ENCODE results near the gene MDK. TPM values are rescaled to one million over a fixed set of nuclear protein-coding genes. Genes with fewer than 3 reads are reported as not detected.

The MDK gene
- total RNA-seq, 1 experiment from 2014 or later, result 286 TPM

DNA sequence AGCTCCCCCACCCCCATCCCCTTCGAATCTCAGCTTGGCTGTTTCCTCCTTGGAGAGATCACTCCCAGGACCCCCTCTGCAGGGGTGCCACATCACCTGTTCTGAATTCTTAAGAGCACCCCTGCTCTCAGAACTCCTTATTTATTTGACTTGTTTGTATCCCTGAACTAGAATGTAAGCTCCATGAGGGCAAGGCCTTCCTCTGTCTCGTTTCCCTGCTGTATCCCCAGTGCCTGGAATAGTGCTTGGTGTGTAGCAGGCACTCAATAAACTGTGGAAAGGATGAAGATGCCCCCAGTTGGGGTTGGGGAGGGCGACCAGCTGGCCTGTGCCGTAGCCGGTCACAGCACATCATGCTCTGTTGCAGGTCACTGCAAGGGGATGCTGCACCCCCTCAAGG lies 3.6 kb upstream of the MDK start:
- TF ChIP-seq, protein P1, sequence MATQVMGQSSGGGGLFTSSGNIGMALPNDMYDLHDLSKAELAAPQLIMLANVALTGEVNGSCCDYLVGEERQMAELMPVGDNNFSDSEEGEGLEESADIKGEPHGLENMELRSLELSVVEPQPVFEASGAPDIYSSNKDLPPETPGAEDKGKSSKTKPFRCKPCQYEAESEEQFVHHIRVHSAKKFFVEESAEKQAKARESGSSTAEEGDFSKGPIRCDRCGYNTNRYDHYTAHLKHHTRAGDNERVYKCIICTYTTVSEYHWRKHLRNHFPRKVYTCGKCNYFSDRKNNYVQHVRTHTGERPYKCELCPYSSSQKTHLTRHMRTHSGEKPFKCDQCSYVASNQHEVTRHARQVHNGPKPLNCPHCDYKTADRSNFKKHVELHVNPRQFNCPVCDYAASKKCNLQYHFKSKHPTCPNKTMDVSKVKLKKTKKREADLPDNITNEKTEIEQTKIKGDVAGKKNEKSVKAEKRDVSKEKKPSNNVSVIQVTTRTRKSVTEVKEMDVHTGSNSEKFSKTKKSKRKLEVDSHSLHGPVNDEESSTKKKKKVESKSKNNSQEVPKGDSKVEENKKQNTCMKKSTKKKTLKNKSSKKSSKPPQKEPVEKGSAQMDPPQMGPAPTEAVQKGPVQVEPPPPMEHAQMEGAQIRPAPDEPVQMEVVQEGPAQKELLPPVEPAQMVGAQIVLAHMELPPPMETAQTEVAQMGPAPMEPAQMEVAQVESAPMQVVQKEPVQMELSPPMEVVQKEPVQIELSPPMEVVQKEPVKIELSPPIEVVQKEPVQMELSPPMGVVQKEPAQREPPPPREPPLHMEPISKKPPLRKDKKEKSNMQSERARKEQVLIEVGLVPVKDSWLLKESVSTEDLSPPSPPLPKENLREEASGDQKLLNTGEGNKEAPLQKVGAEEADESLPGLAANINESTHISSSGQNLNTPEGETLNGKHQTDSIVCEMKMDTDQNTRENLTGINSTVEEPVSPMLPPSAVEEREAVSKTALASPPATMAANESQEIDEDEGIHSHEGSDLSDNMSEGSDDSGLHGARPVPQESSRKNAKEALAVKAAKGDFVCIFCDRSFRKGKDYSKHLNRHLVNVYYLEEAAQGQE (IDR thresholded peaks at IDR 0.05; ENCODE audit: low read depth), result no peak
- TF ChIP-seq YY1 (IDR thresholded peaks at IDR 0.05; ENCODE audit: extremely low read depth, insufficient replicate concordance, low read depth, low read length) (no peak), TCF7L2 (IDR thresholded peaks at IDR 0.05; ENCODE audit: borderline replicate concordance, extremely low read depth, insufficient read depth, insufficient read length) (no peak), EZH2 (IDR thresholded peaks at IDR 0.05) (no peak), POLR2A (IDR thresholded peaks at IDR 0.05; ENCODE audit: borderline replicate concordance, extremely low read depth, insufficient read depth, insufficient read length) (no peak), SIN3A (IDR thresholded peaks at IDR 0.05; ENCODE audit: low read depth) (no peak), EZH2phosphoT487 (IDR thresholded peaks at IDR 0.05; ENCODE audit: borderline replicate concordance) (no peak)
- TF ChIP-seq, protein P2, sequence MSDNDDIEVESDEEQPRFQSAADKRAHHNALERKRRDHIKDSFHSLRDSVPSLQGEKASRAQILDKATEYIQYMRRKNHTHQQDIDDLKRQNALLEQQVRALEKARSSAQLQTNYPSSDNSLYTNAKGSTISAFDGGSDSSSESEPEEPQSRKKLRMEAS (IDR thresholded peaks at IDR 0.05), result no peak
- no peaks in the 10 kb centered on the region for H4K20me1 ChIP-seq (ENCODE audit: insufficient read depth)
- DNase-seq (ENCODE audit: low read depth, low spot score) (no peak), ATAC-seq (no peak)
- H3K4me1 ChIP-seq (ENCODE audit: control insufficient read depth in 1 of 2, insufficient read depth in 2 of 2, low read length in 2 of 2), result peaks cover 8 to 34% of the 10 kb centered on the region in 2 experiments
- H3K9me2 ChIP-seq (ENCODE audit: insufficient read depth), result no peaks in the 10 kb centered on the region
- H3K36me3 ChIP-seq (ENCODE audit: control insufficient read depth in 1 of 2, insufficient read depth in 2 of 2, low read length in 2 of 2), result peaks cover 0 to 4% of the 10 kb centered on the region in 2 experiments; a peak in 2 of 4 replicates
- H3K79me2 ChIP-seq (ENCODE audit: insufficient read depth, low read length), result peaks cover 10% of the 10 kb centered on the region; the same call in 1 of the 2 replicates
- H2AFZ ChIP-seq (ENCODE audit: low read depth, low read length, poor library complexity, severe bottlenecking), result no peak overlapping the region
- no peaks in the 10 kb centered on the region for H3K9me3 ChIP-seq (ENCODE audit: control insufficient read depth in 1 of 2, insufficient read depth in 1 of 2, low read depth in 1 of 2, low read length in 2 of 2)
- no TSS peak for BruUV-seq (replicated peaks)
- H3K9ac ChIP-seq (ENCODE audit: low read length), result no peak overlapping the region
- H3K27me3 ChIP-seq (ENCODE audit: insufficient read depth, low read length), result no peaks in the 10 kb centered on the region
- no peak overlapping the region for H3K4me3 ChIP-seq (replicated peaks in 1 of 2; ENCODE audit: low read depth in 1 of 2, low read length in 2 of 2)
- no peak overlapping the region for H3K27ac ChIP-seq (ENCODE audit: low read depth, low read length)
- intact Hi-C loops (cut with micrococcal nuclease), result no loop called here
- ChIA-PET CTCF (interaction anchor here (0.6 to 1.1 kb wide), 3 partner anchors 9 to 26 kb away, joined by 3 read pairs; no protein-coding TSS in a partner anchor), RAD21 (ENCODE audit: low non-redundant PET in 1 of 2, low total read pairs in 2 of 2, uncharacterized antibody in 2 of 2, unreplicated experiment in 2 of 2) (no interaction called here), POLR2A (interaction anchor here (0.6 kb wide), 1 partner anchor 34 kb away, joined by 3 read pairs; no protein-coding TSS in a partner anchor)
- H3K4me2 ChIP-seq (ENCODE audit: low read length), result no peak overlapping the region
